GM18511 (cell line): ENCODE measurements around the gene SNX4.
"Not testable (repeated sequence)": the region's sequence is repeated elsewhere in the genome, so short reads cannot be mapped to it uniquely, and the experiment has no call there.

Experiments used
- ATAC-seq: cut with Tn5 transposase; IDR thresholded peaks from one replicate; pipeline ENCODE4 v1.9.1; 2021; ENCODE audit warnings: mild to moderate bottlenecking, moderate library complexity; ENCODE audit not compliant: unreplicated experiment

SNX4 gene

GRCh38 chr3:125406070-125406469 lies 113.9 kb downstream of the SNX4 start:
- ATAC-seq: no peak

GRCh38 chr3:125405515-125405914 lies 114.5 kb downstream of the SNX4 start:
- not testable (repeated sequence) for ATAC-seq

GRCh38 chr3:125403789-125404188 lies 116.2 kb downstream of the SNX4 start:
- no peak for ATAC-seq

GRCh38 chr3:125402639-125403038 lies 117.4 kb downstream of the SNX4 start:
- ATAC-seq: no peak

GRCh38 chr3:125401402-125401801 lies 118.6 kb downstream of the SNX4 start:
- ATAC-seq: no peak

- ATAC-seq: no peak
These were observed 121.0 kb downstream of the SNX4 start for GRCh38 chr3:125398952-125399351.
